ENCODE results near the gene RER1.

RER1 gene

GRCh38 chr1:2376931-2377672 lies 14.5 kb upstream of the RER1 start:
- peak; percentile 25 for DNase-seq

GRCh38 chr1:2377751-2378440 lies 13.7 kb upstream of the RER1 start:
- no peak for DNase-seq

- DNase-seq, result peak; percentile 84
Observed at GRCh38 chr1:2378441-2378851, 13.2 kb upstream of the RER1 start.

GRCh38 chr1:2378956-2379732 lies 12.5 kb upstream of the RER1 start:
- DNase-seq, result no peak

- no peak for DNase-seq
Observed at GRCh38 chr1:2379733-2380404, 11.8 kb upstream of the RER1 start.

- DNase-seq, result no peak
Observed at GRCh38 chr1:2380816-2381591, 10.6 kb upstream of the RER1 start.

- DNase-seq, result peak; percentile 84
Observed at GRCh38 chr1:2381741-2382620, 9.7 kb upstream of the RER1 start.

- DNase-seq, result peak; percentile 77
Observed at GRCh38 chr1:2382621-2383361, 8.8 kb upstream of the RER1 start.

- DNase-seq, result no peak
Observed at GRCh38 chr1:2383576-2383975, 8.1 kb upstream of the RER1 start.

GRCh38 chr1:2384130-2384860 lies 7.3 kb upstream of the RER1 start:
- DNase-seq, result no peak

- peak; percentile 42 for DNase-seq
Observed at GRCh38 chr1:2384941-2385481, 6.6 kb upstream of the RER1 start.

GRCh38 chr1:2385606-2386280 lies 5.9 kb upstream of the RER1 start:
- peak; percentile 61 for DNase-seq

- DNase-seq, result no peak
Observed at GRCh38 chr1:2386636-2387611, 4.7 kb upstream of the RER1 start.

- DNase-seq, result no peak
Observed at GRCh38 chr1:2388004-2388913, 3.4 kb upstream of the RER1 start.

GRCh38 chr1:2389644-2390043 lies 2.0 kb upstream of the RER1 start:
- no peak for DNase-seq

- peak; percentile 28 for DNase-seq
Observed at GRCh38 chr1:2391931-2392509, 379 bp downstream of the RER1 start.
